ENCODE measurements around the gene TEX19. TPM values are rescaled to one million over a fixed set of nuclear protein-coding genes. Genes with fewer than 3 reads are reported as not detected.

Gene TEX19
- total RNA-seq, 1 donor from 2014 or later, result 0.09 TPM

DNA sequence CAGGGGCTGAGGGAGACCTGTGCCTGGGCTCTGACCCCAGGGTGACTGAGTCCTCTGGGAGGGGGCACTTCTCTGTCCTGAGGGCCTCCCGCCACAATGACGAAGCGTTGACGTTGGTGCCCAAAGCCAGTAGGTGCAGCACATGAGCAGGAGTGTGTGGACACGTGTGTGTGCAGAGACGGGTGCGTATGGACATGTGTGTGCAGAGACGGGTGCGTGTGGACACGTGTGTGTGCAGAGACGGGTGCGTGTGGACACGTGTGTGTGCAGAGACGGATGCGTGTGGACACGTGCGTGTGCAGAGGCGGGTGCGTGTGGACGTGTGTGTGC, 40.9 kb upstream of the TEX19 start:
- Mint-ChIP-seq H3K9me3 (no peaks in the 10 kb centered on the region), H3K27me3 (no peaks in the 10 kb centered on the region), H3K4me1 (peaks cover 27% of the 10 kb centered on the region), H3K4me3 (no peak overlapping the region), H3K36me3 (ENCODE audit: low read depth) (peaks cover 37% of the 10 kb centered on the region), H3K27ac (no peak overlapping the region)
- intact Hi-C loops (cut with micrococcal nuclease), result no loop called here
- no peak for DNase-seq

DNA sequence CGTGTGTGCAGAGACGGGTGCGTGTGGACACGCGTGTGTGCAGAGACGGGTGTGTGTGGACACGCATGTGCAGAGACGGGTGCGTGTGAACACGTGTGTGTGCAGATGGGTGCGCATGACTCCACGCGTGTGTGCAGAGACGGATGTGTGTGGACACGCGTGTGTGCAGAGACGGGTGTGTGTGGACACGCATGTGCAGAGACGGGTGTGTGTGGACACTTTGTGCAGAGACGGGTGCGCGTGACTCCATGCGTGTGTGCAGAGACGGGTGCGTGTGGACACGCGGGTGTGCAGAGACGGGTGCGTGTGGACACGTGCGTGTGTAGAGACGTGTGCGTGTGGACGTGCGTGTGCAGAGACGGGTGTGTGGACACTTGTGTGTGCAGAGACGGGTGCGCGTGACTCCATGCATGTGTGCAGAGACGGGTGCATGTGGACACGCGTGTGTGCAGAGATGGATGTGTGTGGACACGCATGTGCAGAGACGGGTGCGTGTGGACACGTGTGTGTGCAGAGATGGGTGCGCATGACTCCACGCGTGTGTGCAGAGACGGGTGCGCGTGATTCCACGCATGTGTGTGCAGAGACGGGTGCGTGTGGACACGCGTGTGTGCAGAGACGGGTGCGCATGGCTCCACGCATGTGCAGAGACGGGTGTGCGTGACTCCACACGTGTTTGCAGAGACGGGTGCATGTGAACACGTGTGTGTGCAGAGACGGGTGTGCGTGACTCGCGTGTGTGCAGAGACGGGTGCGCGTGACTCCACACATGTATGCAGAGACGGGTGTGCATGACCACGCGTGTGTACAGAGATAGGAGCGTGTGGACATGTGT, 40.1 kb upstream of the TEX19 start:
- intact Hi-C loops (cut with micrococcal nuclease), result no loop called here
- H3K4me3 Mint-ChIP-seq, result no peak overlapping the region
- no peak for DNase-seq
- no peaks in the 10 kb centered on the region for H3K27me3 Mint-ChIP-seq
- H3K27ac Mint-ChIP-seq, result no peak overlapping the region
- peaks cover 33% of the 10 kb centered on the region for H3K36me3 Mint-ChIP-seq (ENCODE audit: low read depth)
- peaks cover 28% of the 10 kb centered on the region for H3K4me1 Mint-ChIP-seq
- no peaks in the 10 kb centered on the region for H3K9me3 Mint-ChIP-seq

DNA sequence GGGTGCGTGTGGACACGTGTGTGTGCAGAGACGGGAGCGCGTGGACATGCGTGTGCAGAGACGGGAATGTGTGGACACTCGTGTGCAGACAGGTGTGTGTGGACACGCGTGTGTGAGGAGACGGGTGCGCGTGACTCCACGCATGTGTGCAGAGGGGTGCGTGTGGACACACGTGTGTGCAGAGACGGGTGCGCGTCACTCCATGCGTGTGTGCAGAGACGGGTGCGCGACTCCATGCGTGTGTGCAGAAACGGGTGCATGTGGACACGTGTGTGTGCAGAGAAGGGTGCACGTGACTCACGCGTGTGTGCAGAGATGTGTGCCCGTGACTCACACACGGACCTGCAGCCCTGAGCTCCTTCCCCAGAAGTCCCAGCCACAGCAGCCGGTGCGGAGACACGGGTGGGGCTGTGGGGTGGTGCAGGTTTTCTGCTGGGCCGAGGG, 39.4 kb upstream of the TEX19 start:
- intact Hi-C loops (cut with micrococcal nuclease), result loop anchor here (2.0 kb wide), 1 partner anchor 75 kb away; no protein-coding TSS in a partner anchor
- Mint-ChIP-seq H3K4me1 (peaks cover 30% of the 10 kb centered on the region), H3K9me3 (no peaks in the 10 kb centered on the region), H3K27ac (no peak overlapping the region), H3K27me3 (no peaks in the 10 kb centered on the region), H3K4me3 (no peak overlapping the region), H3K36me3 (ENCODE audit: low read depth) (peaks cover 31% of the 10 kb centered on the region)
- DNase-seq, result no peak

DNA sequence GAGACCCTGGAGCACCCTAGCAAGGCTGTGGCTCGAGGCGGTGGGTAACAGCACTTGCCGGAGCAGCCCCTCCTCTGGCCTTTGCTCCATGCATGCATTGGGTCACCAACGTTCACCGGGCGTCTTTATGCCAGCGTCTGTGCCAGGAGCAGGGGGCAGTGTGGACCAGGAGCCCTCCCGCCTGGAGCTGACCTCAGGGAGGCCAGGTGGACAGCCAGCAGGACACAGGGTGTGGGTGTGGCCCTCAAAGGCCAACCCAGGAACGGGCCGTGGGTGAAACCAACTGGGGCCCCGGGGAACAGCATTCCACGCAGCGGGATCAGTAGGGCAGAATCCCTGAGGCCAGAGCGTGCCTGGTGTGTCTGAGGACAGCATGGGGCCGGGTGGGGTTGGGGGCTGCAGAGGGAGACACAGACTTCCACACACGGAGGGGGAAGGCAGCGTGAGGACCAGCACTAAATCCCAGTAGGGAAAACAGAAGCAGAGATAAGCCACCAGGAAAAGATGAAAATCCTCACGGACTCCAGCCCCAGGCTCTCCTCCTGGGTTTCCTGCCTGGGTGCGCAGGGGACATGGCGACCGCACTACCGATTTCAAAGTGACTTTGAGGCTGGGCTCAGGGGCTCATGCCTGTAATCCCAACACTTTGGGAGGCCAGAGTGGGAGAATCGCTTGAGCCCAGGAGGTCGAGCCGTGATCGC, 38.8 kb upstream of the TEX19 start:
- no peaks in the 10 kb centered on the region for H3K9me3 Mint-ChIP-seq
- no peak for DNase-seq
- intact Hi-C loops (cut with micrococcal nuclease), result loop anchor here (2.0 kb wide), 1 partner anchor 75 kb away; no protein-coding TSS in a partner anchor
- H3K27me3 Mint-ChIP-seq, result no peaks in the 10 kb centered on the region
- H3K27ac Mint-ChIP-seq, result no peak overlapping the region
- H3K36me3 Mint-ChIP-seq (ENCODE audit: low read depth), result peaks cover 31% of the 10 kb centered on the region
- peaks cover 34% of the 10 kb centered on the region for H3K4me1 Mint-ChIP-seq
- peak overlapping the region; percentile 83 for H3K4me3 Mint-ChIP-seq

DNA sequence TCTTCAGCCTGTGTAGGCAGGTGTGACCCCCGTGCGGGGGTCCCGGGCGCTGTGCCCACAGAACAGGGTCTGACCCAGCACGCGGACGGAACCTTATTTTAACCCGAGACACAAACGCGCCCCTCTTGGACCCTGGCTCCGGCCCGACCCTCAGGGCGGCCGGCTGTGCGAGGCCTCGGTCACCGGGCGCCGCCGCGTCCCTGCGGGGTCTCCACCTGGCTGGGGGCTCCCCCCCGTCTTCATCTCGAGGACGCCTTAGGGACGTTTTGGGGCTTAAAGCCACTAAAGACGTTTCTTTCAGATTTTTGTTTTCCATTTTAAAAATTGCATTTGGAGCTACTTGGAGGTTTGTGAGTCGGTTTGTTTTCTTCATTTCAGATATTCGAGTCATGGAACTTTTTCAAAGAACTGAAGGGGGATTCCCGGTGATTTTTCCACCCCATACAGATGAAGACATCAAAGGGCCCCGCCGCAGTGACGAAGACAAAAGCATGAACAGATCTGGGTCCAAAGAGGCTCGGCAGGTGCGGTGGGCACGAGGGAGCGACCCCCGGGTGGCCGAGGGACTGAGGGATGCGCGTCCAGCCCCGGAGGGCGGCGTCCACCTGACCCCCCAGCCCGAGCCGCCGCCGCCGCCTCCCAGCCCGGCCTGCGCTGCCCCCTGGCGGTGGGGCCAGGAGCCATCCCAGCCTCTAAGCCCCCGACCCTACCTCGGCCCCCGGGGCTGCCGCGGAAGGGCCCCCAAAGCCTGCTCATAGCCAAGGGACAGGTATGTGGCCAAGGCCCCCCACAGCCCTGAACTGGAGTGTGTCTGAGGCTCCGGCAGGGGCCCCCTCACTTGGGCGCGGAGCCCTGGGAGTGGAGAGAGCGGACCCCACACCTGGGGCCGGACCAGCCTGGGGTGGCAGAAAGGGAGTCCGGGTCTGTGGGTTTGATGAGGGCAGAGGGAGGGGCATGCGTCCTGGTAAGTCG, 37.8 kb upstream of the TEX19 start:
- Mint-ChIP-seq H3K36me3 (ENCODE audit: low read depth) (peaks cover 22% of the 10 kb centered on the region), H3K4me1 (peaks cover 31% of the 10 kb centered on the region), H3K27me3 (no peaks in the 10 kb centered on the region), H3K27ac (peak overlapping the region; percentile 94), H3K9me3 (no peaks in the 10 kb centered on the region), H3K4me3 (peak overlapping the region; percentile 83)
- DNase-seq, result peak; percentile 93
- intact Hi-C loops (cut with micrococcal nuclease), result loop anchor here (1.0 to 2.0 kb wide), 4 partner anchors 15 to 76 kb away; partner anchors contain the start of gene CSNK1D

DNA sequence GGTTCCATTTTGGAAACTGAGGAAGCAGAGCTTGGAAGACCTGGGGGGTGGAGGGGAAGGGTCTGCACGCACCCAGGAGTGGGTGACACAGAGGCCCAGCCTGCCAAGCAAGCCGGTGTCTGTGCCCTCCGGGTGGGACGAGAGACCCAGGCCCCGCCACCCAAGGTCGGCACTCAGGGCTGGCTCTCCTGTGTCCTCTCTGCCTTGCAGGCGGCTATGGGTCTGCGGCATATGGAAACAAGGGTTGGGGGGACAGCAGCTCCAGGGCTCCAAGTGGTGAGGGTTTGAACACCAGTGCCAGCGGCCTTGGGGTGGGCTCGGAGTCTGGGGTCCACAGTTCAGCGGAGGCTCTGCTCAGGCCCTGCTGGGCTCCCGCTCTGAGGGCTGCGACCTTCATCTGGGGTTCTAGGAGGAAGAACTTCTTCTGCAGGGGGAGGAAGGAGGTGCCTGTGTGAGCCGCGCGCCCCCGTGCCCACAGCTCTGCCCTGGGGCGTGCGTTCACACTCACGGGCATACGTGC, 37.0 kb upstream of the TEX19 start:
- Mint-ChIP-seq H3K4me3 (peak overlapping the region; percentile 83), H3K9me3 (no peaks in the 10 kb centered on the region), H3K27me3 (no peaks in the 10 kb centered on the region), H3K36me3 (ENCODE audit: low read depth) (peaks cover 17% of the 10 kb centered on the region), H3K27ac (peak overlapping the region; percentile 94), H3K4me1 (peaks cover 29% of the 10 kb centered on the region)
- intact Hi-C loops (cut with micrococcal nuclease), result loop anchor here (1.0 to 2.0 kb wide), 4 partner anchors 16 to 77 kb away; partner anchors contain the start of gene CSNK1D
- peak; percentile 64 for DNase-seq

DNA sequence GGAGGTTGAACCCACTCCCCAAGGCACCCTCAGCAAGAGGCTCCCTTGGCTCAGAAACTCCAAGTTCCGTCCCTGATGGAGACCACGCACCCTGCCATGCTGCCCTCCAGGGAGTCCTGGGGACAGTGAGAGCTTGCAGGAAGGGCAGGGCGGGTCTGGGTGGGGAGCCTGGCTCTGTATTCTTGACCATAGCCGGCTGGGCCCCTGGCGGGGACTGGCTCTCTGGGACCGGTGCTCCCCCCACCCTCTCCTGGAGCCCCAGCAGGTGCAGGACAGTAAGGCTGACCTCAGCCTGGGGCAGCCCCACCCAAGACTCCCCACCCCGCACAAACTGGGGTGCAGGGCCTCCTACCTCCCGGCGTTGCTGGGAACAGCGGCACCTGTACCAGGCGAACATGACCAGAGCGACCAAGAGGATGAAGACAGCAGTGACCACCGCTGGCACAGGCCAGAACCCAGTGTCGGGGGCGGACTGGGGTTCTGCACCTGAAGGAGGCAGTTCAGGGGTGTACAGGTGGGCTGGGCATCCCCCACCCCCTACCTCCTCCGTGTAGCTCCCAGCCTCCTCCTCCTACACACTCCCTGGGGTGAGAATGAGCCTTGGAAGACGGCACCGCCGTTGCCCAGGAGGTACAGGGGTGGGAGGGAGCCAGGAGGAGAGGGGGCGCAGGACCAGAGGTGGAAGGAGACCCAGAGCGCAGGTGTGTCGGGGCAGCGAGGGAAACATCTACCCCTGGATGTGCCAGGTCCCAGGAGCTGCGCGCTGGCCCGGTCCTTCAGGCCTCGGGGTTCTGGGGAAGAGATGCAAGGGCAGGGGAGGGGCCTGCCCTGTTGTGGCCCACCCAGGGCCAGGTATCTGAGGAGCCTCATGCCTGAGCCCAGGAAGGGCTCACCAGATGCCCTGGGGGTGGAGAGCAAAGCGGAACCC, 36.3 kb upstream of the TEX19 start:
- DNase-seq, result no peak
- peak overlapping the region; percentile 94 for H3K27ac Mint-ChIP-seq
- no peaks in the 10 kb centered on the region for H3K27me3 Mint-ChIP-seq
- H3K9me3 Mint-ChIP-seq, result no peaks in the 10 kb centered on the region
- H3K4me1 Mint-ChIP-seq, result peaks cover 29% of the 10 kb centered on the region
- intact Hi-C loops (cut with micrococcal nuclease), result no loop called here
- H3K4me3 Mint-ChIP-seq, result peak overlapping the region; percentile 83
- peaks cover 15% of the 10 kb centered on the region for H3K36me3 Mint-ChIP-seq (ENCODE audit: low read depth)

DNA sequence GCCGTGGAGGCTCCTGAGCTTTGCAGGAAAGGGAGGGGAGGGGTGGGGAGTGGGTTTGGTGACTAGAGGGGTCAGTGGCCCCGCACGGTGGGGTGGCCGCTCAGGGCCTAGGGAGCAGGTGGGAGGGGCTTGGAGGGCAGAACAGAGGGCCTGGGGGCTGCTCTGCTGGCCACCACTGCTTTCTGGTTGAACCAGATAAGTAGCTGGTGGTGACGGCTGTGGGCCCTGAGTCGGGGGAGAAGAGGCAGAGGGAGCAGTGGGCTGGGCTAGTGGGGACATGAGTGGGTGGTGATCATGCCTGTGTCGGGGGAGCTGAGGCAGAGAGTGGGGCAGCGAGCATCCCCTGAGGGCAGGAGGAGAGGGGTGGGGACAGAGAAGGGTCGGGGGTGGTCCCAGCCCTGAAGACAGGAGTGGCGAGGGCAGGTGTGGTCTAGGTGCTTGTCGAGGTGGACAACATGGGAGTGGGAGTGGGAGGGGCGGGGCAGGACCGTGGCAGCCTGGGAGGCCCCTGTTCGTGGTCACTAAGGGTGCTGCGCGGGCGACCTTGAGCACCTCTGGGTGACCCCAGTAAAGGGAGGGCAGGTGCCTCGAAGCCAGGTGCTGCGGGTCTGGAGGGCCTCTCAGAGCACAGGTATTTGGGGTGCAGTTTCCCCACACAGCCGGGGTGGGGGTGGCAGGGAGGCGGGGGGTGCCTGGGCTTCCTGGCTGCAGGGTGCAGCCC, 35.4 kb upstream of the TEX19 start:
- peaks cover 15% of the 10 kb centered on the region for H3K36me3 Mint-ChIP-seq (ENCODE audit: low read depth)
- no peak for DNase-seq
- intact Hi-C loops (cut with micrococcal nuclease), result no loop called here
- peaks cover 29% of the 10 kb centered on the region for H3K4me1 Mint-ChIP-seq
- no peaks in the 10 kb centered on the region for H3K9me3 Mint-ChIP-seq
- no peaks in the 10 kb centered on the region for H3K27me3 Mint-ChIP-seq
- peak overlapping the region; percentile 69 for H3K4me3 Mint-ChIP-seq
- H3K27ac Mint-ChIP-seq, result peak overlapping the region; percentile 79

DNA sequence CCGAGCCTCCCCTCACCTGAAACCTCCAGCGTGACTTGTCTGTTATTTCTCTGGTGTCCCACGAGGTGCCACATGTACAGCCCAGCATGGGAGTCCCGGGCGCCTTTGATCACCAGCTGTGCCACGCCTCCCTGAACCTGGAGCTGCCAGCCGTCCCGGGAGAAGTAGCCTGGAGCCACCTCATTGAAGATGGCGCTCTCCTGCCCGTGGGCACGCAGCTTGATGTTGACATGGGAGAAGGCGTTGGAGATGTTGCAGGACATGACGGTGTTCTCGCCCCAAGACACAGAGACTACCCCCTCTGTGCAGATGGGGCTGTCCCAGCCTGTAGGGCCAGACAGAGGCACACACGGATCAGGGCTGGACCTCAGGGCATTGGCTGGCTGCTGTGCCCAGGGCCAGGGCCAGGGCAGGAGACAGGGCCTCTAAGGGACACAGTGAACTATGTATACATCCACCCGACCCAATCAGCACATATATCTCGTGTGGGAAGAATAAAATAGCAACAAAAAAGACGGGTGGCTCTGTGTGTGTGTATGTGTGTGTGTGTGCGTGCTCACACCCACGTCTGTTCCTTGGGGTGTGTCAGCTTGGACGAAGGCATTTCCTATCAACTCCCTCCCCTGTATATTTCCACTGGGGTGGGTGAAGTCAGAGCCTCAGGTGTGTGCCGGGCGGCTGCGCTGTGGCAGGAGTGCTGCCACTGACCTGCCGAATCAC, 34.3 kb upstream of the TEX19 start:
- Mint-ChIP-seq H3K27ac (peak overlapping the region; percentile 81), H3K9me3 (no peaks in the 10 kb centered on the region), H3K36me3 (ENCODE audit: low read depth) (peaks cover 15% of the 10 kb centered on the region), H3K4me3 (peak overlapping the region; percentile 43), H3K27me3 (no peaks in the 10 kb centered on the region), H3K4me1 (peaks cover 29% of the 10 kb centered on the region)
- DNase-seq, result no peak
- intact Hi-C loops (cut with micrococcal nuclease), result no loop called here

DNA sequence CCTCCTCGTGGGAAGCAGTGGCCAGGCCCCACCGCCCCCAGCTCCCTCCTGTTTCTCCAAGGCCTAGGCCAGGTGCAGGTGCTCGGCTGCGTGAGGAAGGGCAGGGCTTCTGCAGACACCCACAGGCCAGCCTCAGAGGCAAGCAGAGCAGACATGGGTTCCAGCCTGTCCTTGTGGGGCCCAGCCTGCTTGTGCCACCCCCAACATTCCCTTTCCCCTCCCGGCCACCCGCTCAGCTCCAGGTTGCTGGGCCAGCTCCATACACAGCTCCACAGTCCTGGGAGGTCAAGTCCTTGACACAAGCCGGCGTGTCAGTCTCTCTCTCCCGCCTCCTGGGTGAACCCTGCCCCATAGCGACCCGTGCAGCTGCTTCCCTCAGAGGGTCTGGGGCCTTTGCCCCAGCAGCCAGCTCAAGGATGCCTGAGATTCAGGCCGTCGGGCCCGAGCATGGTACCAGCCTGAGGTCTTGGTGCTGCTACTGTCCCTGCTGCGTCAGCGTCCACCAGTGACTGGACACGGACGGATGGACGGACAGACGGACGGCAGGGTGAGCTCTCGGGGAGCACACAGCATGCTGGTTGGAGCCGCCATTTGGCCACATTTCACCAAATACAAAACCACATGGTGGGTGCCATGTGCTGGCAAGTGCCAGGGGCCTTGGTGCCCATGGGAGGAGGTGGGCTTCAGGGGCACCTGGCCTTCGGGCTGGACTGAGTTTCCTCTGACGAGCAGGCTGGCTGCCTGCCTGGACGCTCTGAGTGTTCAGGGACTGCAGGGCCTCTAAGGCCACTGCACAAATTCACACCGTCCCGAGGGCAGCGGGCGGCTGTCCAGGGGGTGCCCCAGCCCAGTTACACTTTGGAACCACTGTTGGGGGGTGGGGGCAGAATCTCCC, 33.5 kb upstream of the TEX19 start:
- peaks cover 15% of the 10 kb centered on the region for H3K36me3 Mint-ChIP-seq (ENCODE audit: low read depth)
- no peaks in the 10 kb centered on the region for H3K9me3 Mint-ChIP-seq
- intact Hi-C loops (cut with micrococcal nuclease), result no loop called here
- H3K27me3 Mint-ChIP-seq, result no peaks in the 10 kb centered on the region
- H3K4me3 Mint-ChIP-seq, result no peak overlapping the region
- H3K4me1 Mint-ChIP-seq, result peaks cover 24% of the 10 kb centered on the region
- no peak for DNase-seq
- H3K27ac Mint-ChIP-seq, result peak overlapping the region; percentile 81

DNA sequence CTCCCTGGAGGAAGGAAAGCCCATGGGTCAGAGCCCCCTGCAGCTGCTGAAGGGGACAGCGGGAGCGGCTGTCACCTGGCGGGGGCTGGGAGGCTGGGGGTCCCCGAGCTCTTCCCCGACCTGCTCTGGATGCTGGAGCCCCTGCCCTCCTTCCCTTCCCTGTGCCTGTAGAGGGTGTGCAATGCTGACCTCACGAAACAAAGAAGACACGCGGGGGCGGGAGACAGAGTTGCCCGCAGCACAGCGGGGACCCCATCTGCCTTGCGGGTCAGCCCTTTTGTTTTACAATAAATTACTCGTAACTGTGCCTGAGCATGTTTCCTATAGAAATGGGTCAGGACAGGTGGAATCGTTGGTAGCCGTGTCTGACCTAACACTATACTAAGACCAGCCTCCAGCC, 31.8 kb upstream of the TEX19 start:
- DNase-seq, result no peak
- Mint-ChIP-seq H3K4me3 (no peak overlapping the region), H3K27me3 (no peaks in the 10 kb centered on the region), H3K36me3 (ENCODE audit: low read depth) (peaks cover 12% of the 10 kb centered on the region), H3K9me3 (no peaks in the 10 kb centered on the region), H3K27ac (peak overlapping the region; percentile 8), H3K4me1 (peaks cover 17% of the 10 kb centered on the region)
- intact Hi-C loops (cut with micrococcal nuclease), result no loop called here

Data from activated CD4-positive, alpha-beta T cell treated with anti-CD3 and anti-CD28 coated beads, Interleukin-2, amount 10 ng/mL, durations not matched to agents 24 days and 14 days (primary cell).